Fibroblast of lung (primary cell): ENCODE results near the gene RPS15.

Experiments used
- EZH2 ChIP-seq: IDR thresholded peaks from 2 replicates; pipeline ENCODE4 v1.5.1; 2012; ENCODE audit warnings: low read length, control low read depth, mild to moderate bottlenecking; ENCODE audit errors: missing control alignments
- TF ChIP-seq, protein P1 (sequence below), 2 donors: IDR thresholded peaks in 1 of 2; conservative IDR thresholded peaks in 1 of 2; 1 replicate in 1 of 2; 2 replicates in 1 of 2; pipeline ENCODE4 v1.5.1; 2011 to 2012; ENCODE audit warnings: low read length in 2 of 2, control low read depth in 1 of 2, inconsistent platforms in 1 of 2, low read depth in 1 of 2, mild to moderate bottlenecking in 1 of 2

DNA sequence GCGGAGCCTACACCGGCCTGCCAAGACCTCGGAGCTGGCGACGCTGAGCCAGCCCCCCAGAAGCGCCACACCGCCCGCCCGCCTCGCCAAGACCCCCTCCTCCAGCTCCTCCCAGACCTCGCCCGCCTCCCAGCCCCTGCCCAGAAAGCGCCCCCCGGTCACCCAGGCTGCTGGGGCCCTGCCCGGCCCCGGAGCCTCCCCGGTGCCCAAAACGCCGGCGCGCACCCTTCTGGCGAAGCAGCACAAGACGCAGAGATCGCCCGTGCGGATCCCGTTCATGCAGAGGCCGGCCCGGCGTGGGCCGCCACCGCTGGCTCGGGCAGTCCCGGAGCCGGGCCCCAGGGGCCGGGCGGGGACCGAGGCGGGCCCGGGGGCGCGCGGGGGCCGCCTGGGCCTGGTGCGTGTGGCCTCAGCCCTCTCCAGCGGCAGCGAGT, 30.6 kb downstream of the RPS15 start:
- TF ChIP-seq, protein P1, sequence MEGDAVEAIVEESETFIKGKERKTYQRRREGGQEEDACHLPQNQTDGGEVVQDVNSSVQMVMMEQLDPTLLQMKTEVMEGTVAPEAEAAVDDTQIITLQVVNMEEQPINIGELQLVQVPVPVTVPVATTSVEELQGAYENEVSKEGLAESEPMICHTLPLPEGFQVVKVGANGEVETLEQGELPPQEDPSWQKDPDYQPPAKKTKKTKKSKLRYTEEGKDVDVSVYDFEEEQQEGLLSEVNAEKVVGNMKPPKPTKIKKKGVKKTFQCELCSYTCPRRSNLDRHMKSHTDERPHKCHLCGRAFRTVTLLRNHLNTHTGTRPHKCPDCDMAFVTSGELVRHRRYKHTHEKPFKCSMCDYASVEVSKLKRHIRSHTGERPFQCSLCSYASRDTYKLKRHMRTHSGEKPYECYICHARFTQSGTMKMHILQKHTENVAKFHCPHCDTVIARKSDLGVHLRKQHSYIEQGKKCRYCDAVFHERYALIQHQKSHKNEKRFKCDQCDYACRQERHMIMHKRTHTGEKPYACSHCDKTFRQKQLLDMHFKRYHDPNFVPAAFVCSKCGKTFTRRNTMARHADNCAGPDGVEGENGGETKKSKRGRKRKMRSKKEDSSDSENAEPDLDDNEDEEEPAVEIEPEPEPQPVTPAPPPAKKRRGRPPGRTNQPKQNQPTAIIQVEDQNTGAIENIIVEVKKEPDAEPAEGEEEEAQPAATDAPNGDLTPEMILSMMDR (conservative IDR thresholded peaks at IDR 0.05 in 1 of 2, IDR thresholded peaks at IDR 0.05 in 1 of 2; ENCODE audit: low read depth in 1 of 2, low read length in 2 of 2), result no peak
- TF ChIP-seq EZH2, result no peak
